ENCODE data around the gene PROCA1.

GRCh38 chr17:28669918-28670317 is 41.8 kb downstream of the PROCA1 start:
- TF ChIP-seq CTCF (IDR thresholded peaks at IDR 0.05) (no peak), POLR2AphosphoS5 (IDR thresholded peaks at IDR 0.05; ENCODE audit: insufficient read depth in 1 of 2, low read depth in 1 of 2) (no peak)

Measured in vagina (tissue), 2 donors.